Type B pancreatic cell (in vitro differentiated cells): ENCODE measurements around the gene RPS16. TPM values are rescaled to one million over a fixed set of nuclear protein-coding genes. Genes with fewer than 3 reads are reported as not detected.
A peak's percentile ranks its signal among the peaks of the same experiment; 100 is the strongest.

Experiments used
- DNase-seq: peaks from one replicate; pipeline ENCODE4 v3.0.0; 2021; ENCODE audit warnings: mixed read lengths; ENCODE audit not compliant: unreplicated experiment; ENCODE audit errors: extremely low spot score
- H3K27ac Mint-ChIP-seq: 2 replicates; pipeline ENCODE4 v1.8.0; 2021; ENCODE audit warnings: mild to moderate bottlenecking, mixed read lengths
- H3K27me3 Mint-ChIP-seq: 2 replicates; pipeline ENCODE4 v1.8.0; 2021; ENCODE audit warnings: mixed read lengths
- H3K36me3 Mint-ChIP-seq: 2 replicates; pipeline ENCODE4 v1.8.0; 2021; ENCODE audit warnings: mixed read lengths
- H3K4me1 Mint-ChIP-seq: one replicate; pipeline ENCODE4 v1.8.0; 2021; ENCODE audit warnings: mixed read lengths; ENCODE audit not compliant: unreplicated experiment
- H3K4me3 Mint-ChIP-seq: 2 replicates; pipeline ENCODE4 v1.8.0; 2021; ENCODE audit warnings: mild to moderate bottlenecking, mixed read lengths
- H3K9me3 Mint-ChIP-seq: 2 replicates; pipeline ENCODE4 v1.8.0; 2021; ENCODE audit warnings: mixed read lengths
- CTCF ChIP-seq: fragments of 200-600 bp; sonication (generic); conservative IDR thresholded peaks from 2 replicates; pipeline ENCODE4 v1.5.0; 2021; ENCODE audit warnings: antibody characterized with exemption, mild to moderate bottlenecking
- total RNA-seq: library from RNA; stranded (reverse); gene quantifications from 2 replicates; pipeline ENCODE4 v1.2.1, GENCODE V29; 2021; ENCODE audit warnings: low replicate concordance

RPS16 gene
- total RNA-seq, 1 donor from 2014 or later, result 2,175 TPM

GRCh38 chr19:39412100-39412866 is 23.5 kb downstream of the RPS16 start, which contains the start of gene PLEKHG2:
Gene PLEKHG2, plus strand, starts transcription at chr19:39412669. Its CDS starts 1,418 bp downstream, at chr19:39414087.
- H3K36me3 Mint-ChIP-seq, result peaks cover 13% of the 10 kb centered on the region
- peak; percentile 97 for TF ChIP-seq CTCF
- peaks cover 8% of the 10 kb centered on the region for H3K27me3 Mint-ChIP-seq
- peaks cover 29% of the 10 kb centered on the region for H3K4me1 Mint-ChIP-seq
- peak within 1 kb of the TSS; percentile 99 for H3K27ac Mint-ChIP-seq
- DNase-seq, result peak; percentile 99
- H3K4me3 Mint-ChIP-seq, result peak within 1 kb of the TSS; percentile 98
- H3K9me3 Mint-ChIP-seq, result no peaks in the 10 kb centered on the region

- Mint-ChIP-seq H3K27ac (peak overlapping the region; percentile 99), H3K36me3 (peaks cover 13% of the 10 kb centered on the region), H3K4me1 (peaks cover 29% of the 10 kb centered on the region), H3K9me3 (no peaks in the 10 kb centered on the region), H3K27me3 (peaks cover 8% of the 10 kb centered on the region), H3K4me3 (peak overlapping the region; percentile 87)
- peak; percentile 95 for TF ChIP-seq CTCF
- peak; percentile 87 for DNase-seq
These were observed 24.0 kb downstream of the RPS16 start for GRCh38 chr19:39411832-39412099.

GRCh38 chr19:39411081-39411831 is 24.5 kb downstream of the RPS16 start:
- H3K4me3 Mint-ChIP-seq, result peak overlapping the region; percentile 87
- H3K4me1 Mint-ChIP-seq, result peaks cover 30% of the 10 kb centered on the region
- no peak for DNase-seq
- peaks cover 8% of the 10 kb centered on the region for H3K27me3 Mint-ChIP-seq
- peaks cover 13% of the 10 kb centered on the region for H3K36me3 Mint-ChIP-seq
- no peaks in the 10 kb centered on the region for H3K9me3 Mint-ChIP-seq
- no peak for TF ChIP-seq CTCF
- H3K27ac Mint-ChIP-seq, result peak overlapping the region; percentile 99

- Mint-ChIP-seq H3K4me3 (peak overlapping the region; percentile 87), H3K27ac (peak overlapping the region; percentile 99), H3K36me3 (peaks cover 13% of the 10 kb centered on the region), H3K4me1 (peaks cover 33% of the 10 kb centered on the region), H3K9me3 (no peaks in the 10 kb centered on the region), H3K27me3 (peaks cover 8% of the 10 kb centered on the region)
- no peak for TF ChIP-seq CTCF
- DNase-seq, result no peak
These were observed 25.0 kb downstream of the RPS16 start for GRCh38 chr19:39410831-39411080.

- peaks cover 13% of the 10 kb centered on the region for H3K36me3 Mint-ChIP-seq
- H3K4me3 Mint-ChIP-seq, result peak overlapping the region; percentile 87
- H3K27ac Mint-ChIP-seq, result peak overlapping the region; percentile 99
- no peaks in the 10 kb centered on the region for H3K9me3 Mint-ChIP-seq
- peak; percentile 9 for TF ChIP-seq CTCF
- H3K4me1 Mint-ChIP-seq, result peaks cover 33% of the 10 kb centered on the region
- peaks cover 8% of the 10 kb centered on the region for H3K27me3 Mint-ChIP-seq
- DNase-seq, result no peak
These were observed 25.5 kb downstream of the RPS16 start for GRCh38 chr19:39410017-39410830.
